Measurements from ENCODE around the gene GDPD4.

GDPD4 gene

DNA sequence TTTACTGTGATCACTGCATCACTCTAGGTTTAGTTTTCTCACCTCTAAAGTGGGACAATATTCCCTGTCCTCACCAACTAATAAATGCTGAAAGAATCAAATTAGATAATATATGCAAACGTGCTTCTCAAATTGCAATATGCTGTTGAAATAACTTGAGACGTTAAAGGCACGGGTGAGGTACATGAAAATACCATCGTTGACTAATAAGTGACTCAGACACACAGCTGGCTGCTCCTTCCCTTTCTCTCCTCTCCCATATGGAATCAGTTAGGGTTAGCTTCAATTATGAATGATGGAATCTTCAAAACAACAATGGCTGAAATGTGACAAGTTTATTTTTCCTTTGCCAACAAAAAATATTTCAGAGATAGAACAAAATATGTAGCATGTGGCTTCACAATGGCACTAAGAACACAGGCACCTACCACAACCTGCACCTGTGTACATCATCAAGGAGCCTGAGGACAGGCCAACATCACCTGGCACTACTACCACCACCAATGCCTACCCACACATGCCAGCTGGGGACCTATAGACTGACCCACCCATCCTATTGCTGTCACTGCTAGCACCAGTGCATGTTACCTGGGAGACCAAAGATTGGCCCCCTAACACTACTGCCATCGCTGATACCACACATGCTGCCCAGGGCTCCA lies 13.7 kb downstream of the GDPD4 start:
- H3K27ac ChIP-seq, result peak overlapping the region; percentile 70
- ChIA-PET CTCF (no interaction called here), POLR2A (ENCODE audit: low non-redundant PET) (no interaction called here)
- peak; percentile 84 for DNase-seq (ENCODE audit: low spot score)
- TF ChIP-seq, protein P1, sequence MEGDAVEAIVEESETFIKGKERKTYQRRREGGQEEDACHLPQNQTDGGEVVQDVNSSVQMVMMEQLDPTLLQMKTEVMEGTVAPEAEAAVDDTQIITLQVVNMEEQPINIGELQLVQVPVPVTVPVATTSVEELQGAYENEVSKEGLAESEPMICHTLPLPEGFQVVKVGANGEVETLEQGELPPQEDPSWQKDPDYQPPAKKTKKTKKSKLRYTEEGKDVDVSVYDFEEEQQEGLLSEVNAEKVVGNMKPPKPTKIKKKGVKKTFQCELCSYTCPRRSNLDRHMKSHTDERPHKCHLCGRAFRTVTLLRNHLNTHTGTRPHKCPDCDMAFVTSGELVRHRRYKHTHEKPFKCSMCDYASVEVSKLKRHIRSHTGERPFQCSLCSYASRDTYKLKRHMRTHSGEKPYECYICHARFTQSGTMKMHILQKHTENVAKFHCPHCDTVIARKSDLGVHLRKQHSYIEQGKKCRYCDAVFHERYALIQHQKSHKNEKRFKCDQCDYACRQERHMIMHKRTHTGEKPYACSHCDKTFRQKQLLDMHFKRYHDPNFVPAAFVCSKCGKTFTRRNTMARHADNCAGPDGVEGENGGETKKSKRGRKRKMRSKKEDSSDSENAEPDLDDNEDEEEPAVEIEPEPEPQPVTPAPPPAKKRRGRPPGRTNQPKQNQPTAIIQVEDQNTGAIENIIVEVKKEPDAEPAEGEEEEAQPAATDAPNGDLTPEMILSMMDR (conservative IDR thresholded peaks at IDR 0.05; ENCODE audit: low read depth), result no peak

DNA sequence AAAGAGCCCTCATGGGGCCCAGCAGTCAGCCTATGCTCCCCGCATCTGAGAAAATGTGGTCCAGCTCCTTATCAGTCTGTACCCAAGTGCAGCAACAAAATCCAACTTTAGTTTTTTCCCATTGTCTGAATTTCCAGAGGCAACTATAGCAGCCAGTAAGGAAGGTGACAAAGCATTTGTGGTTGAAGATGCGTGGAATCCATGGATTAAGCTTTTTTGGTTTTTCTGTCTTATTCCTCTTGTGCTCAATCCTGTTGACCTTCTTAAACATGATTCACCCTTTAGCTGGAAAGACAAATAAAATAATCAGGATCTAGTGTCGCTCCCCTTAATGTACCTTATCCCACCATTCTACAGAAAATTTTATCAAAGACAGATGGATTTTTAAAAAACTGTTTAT lies 14.3 kb downstream of the GDPD4 start:
- no peak for DNase-seq (ENCODE audit: low spot score)
- H3K27ac ChIP-seq, result no peak overlapping the region
- ChIA-PET CTCF (no interaction called here), POLR2A (ENCODE audit: low non-redundant PET) (no interaction called here)
- TF ChIP-seq, protein P1 (conservative IDR thresholded peaks at IDR 0.05; ENCODE audit: low read depth), result no peak

DNA sequence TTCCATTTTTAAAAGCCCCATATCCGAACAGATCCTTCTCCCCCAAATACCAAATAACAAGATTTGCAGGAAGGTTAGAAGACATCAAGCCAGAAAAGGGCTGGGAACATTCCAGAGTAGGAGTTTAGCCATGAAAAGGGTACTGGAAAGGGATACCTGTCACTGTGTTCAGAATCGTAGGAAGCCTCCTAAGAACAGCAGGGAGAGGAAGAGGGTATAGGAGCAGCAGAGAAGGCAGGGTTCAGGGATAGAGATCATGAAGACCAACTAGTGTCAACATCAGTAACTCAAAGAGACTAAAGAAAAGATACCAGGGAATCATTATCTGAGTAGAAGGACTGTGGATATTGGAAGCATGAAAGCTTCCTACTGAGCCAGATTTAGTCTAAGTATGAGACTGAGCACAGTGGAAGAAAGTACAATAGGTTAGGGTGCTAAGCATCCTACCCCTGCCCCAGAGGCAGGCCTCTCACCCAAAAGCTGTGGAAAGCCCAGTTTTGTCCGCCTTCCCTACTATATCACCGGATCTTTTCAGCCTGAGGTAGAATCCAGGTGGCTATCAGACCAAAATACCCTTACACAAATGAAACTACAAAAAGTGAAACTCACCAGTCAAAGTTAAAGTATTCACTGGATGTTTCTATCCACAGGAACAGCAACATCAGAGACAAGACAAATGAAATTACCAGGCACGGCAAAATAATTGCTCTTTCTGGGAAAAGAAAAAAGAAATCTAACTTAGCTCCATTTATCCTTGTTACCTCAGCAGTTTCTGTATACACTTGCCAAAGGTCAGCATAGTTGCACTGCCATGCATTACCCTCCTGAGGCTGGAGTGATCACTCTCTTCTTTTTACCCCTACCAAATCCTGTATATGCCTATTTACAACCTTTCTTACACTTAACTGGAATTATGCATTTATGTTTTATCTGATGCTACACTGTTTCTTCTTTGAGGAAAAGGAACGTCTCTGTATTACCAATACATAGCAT lies 16.7 kb downstream of the GDPD4 start:
- no peak for DNase-seq (ENCODE audit: low spot score)
- TF ChIP-seq, protein P1 (conservative IDR thresholded peaks at IDR 0.05; ENCODE audit: low read depth), result no peak
- ChIA-PET CTCF (interaction anchor here (1.0 kb wide), 1 partner anchor 263 kb away, joined by 3 read pairs; no protein-coding TSS in a partner anchor), POLR2A (ENCODE audit: low non-redundant PET) (no interaction called here)
- H3K27ac ChIP-seq, result no peak overlapping the region

DNA sequence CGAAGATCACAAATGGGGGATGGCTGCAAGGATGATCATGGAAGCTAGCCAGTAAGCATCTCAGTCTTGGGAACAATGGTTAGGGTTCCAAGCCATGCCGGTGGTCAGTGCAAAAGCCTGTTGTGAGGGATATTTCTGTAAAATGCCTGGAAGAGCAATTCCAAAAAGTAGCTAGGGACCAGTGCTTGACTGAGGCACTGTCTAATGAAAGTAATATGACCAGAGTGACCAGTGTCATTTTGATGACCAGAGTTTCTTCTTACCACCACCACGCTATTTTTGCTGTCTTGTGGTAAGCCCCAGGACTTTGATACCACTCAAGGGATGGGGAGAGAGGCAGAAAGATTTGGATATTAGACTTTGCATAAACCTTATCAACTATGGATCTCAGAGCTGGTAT lies 18.4 kb downstream of the GDPD4 start:
- no peak overlapping the region for H3K27ac ChIP-seq
- DNase-seq (ENCODE audit: low spot score), result no peak
- ChIA-PET POLR2A (ENCODE audit: low non-redundant PET) (no interaction called here), CTCF (interaction anchor here (0.7 kb wide), 1 partner anchor 182 kb away, joined by 3 read pairs; no protein-coding TSS in a partner anchor)
- TF ChIP-seq, protein P1 (conservative IDR thresholded peaks at IDR 0.05; ENCODE audit: low read depth), result no peak

DNA sequence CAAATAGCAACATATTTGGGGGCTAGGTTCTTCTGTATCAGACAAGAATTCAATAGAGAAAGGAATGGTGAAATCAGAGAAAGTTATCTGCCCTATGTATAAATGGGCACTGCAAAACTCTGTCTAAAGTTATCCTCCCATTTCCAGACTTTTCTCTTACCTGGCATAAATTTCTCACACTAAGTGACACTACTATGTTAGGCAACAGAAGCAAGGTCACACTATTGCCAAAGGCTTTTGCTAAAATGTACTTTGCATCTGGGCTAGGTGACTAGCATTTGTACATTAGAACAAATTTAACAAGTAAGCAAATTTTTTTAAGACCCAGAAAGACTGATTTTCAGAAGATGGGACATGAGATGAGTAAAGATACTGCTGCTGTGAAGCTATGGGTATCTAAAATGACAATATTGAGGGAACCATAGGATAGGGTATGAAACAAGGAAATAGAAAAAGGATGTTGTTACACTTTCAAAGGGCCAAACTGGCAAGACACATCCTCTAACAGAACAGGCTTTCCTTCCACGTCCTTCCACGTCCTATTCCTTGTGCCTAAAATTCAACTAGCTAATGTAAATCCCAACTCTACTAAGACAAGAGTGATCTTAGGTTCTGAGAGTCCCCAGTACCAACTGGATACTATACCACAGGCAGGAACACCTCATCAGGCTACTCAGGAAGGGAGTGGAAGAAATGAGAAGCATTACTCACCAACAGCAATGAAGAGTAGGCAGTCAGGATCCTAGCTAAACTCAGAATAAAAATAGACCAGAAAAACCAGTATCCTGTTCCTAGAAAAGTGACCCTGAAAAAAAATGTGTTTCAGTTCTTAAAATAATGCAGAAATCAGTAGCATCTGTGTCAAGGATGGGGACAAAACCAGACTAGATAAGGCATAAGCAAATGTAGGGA lies 22.6 kb downstream of the GDPD4 start:
- no peak overlapping the region for H3K27ac ChIP-seq
- peak; percentile 44 for DNase-seq (ENCODE audit: low spot score)
- TF ChIP-seq, protein P1 (conservative IDR thresholded peaks at IDR 0.05; ENCODE audit: low read depth), result no peak
- POLR2A ChIA-PET (ENCODE audit: low non-redundant PET), result no interaction called here
- CTCF ChIA-PET, result interaction anchor here (0.7 kb wide), 1 partner anchor 26 kb away, joined by 3 read pairs; no protein-coding TSS in a partner anchor

DNA sequence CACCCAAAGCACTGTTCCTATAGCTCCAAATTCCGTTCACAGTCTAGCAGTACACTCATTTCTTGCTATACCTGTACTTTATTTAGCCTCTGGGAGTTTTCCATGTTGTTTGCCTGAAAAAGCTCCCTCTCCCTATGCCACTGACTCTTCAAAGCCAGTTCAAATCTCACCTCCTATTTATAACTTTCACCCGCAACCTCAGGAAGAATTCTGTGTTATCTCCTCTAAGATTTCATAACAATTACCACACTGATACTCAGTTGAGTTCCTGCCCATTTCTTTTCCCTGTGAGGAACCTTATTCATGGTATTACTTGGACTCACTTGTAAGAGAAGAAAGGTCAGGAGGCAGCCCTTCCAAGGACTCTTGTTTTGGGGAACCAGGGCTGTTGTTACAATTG lies 25.2 kb downstream of the GDPD4 start:
- H3K27ac ChIP-seq, result no peak overlapping the region
- TF ChIP-seq, protein P1 (conservative IDR thresholded peaks at IDR 0.05; ENCODE audit: low read depth), result no peak
- no peak for DNase-seq (ENCODE audit: low spot score)
- POLR2A ChIA-PET (ENCODE audit: low non-redundant PET), result no interaction called here
- CTCF ChIA-PET, result no interaction called here

Data from RWPE1 (cell line).